Keratinocyte (primary cell): ENCODE data around the gene GAB1. TPM values are rescaled to one million over a fixed set of nuclear protein-coding genes. Genes with fewer than 3 reads are reported as not detected.

Experiments used
- DNase-seq: peaks from one replicate; pipeline ENCODE4 v3.0.0-alpha.2; 2011; ENCODE audit warnings: low read depth, missing footprints, low spot score
- FAIRE-seq: peaks from 2 replicates; lab custom pipeline; 2011; peaks lifted over from hg19 to GRCh38; lab: Jason Lieb, UNC
- H2AFZ ChIP-seq: 2 replicates; pipeline ENCODE4 v1.6.0; 2012; ENCODE audit warnings: low read length, control low read depth, inconsistent platforms; ENCODE audit not compliant: control insufficient read depth
- H3K27ac ChIP-seq: 2 replicates; pipeline ENCODE4 v1.5.1; 2011; ENCODE audit warnings: low read length; ENCODE audit not compliant: control insufficient read depth, insufficient read depth
- H3K27me3 ChIP-seq: 3 replicates; pipeline ENCODE4 v1.6.0; 2011; ENCODE audit warnings: low read length; ENCODE audit not compliant: control insufficient read depth, insufficient read depth; ENCODE audit errors: extremely low read depth
- H3K36me3 ChIP-seq, 2 experiments: 2 replicates in 1 of 2; 3 replicates in 1 of 2; pipeline ENCODE4 v1.5.1; 2011; ENCODE audit warnings: low read length in 2 of 2, mild to moderate bottlenecking in 1 of 2; ENCODE audit not compliant: control insufficient read depth in 2 of 2, insufficient read depth in 2 of 2; ENCODE audit errors: extremely low read depth in 1 of 2
- H3K4me1 ChIP-seq: 3 replicates; pipeline ENCODE4 v1.5.1; 2011; ENCODE audit warnings: low read length; ENCODE audit not compliant: control insufficient read depth, insufficient read depth; ENCODE audit errors: extremely low read depth
- H3K4me2 ChIP-seq: 3 replicates; pipeline ENCODE4 v1.6.0; 2011; ENCODE audit warnings: low read depth, low read length; ENCODE audit not compliant: control insufficient read depth, insufficient read depth; ENCODE audit errors: extremely low read depth
- H3K4me3 ChIP-seq, 3 experiments: fragments of 200-600 bp in 1 of 3; sonication (generic) in 1 of 3; 2 replicates in 2 of 3; 3 replicates in 1 of 3; pipeline ENCODE4 v1.5.1; 2011 to 2016; ENCODE audit warnings: low read length in 3 of 3, mild to moderate bottlenecking in 3 of 3, control low read depth in 2 of 3, inconsistent platforms in 1 of 3, low read depth in 1 of 3, mixed read lengths in 1 of 3, mixed run types in 1 of 3, moderate library complexity in 1 of 3; ENCODE audit not compliant: control insufficient read depth in 2 of 3, insufficient read depth in 2 of 3; ENCODE audit errors: extremely low read depth in 1 of 3
- H3K79me2 ChIP-seq: 2 replicates; pipeline ENCODE4 v1.6.0; 2012; ENCODE audit warnings: low read length; ENCODE audit not compliant: control insufficient read depth, insufficient read depth
- H3K9ac ChIP-seq: 3 replicates; pipeline ENCODE4 v1.6.0; 2011; ENCODE audit warnings: low read length; ENCODE audit not compliant: control insufficient read depth, insufficient read depth; ENCODE audit errors: extremely low read depth
- H3K9me1 ChIP-seq: 3 replicates; pipeline ENCODE4 v1.6.0; 2011; ENCODE audit warnings: low read length; ENCODE audit not compliant: control insufficient read depth, insufficient read depth; ENCODE audit errors: extremely low read depth
- H3K9me3 ChIP-seq: 2 replicates; pipeline ENCODE4 v1.5.1; 2012; ENCODE audit warnings: low read depth, low read length; ENCODE audit not compliant: control insufficient read depth
- H4K20me1 ChIP-seq: 3 replicates; pipeline ENCODE4 v1.6.0; 2011; ENCODE audit warnings: low read length; ENCODE audit not compliant: control insufficient read depth, insufficient read depth; ENCODE audit errors: extremely low read depth
- EZH2 ChIP-seq: IDR thresholded peaks from one replicate; pipeline ENCODE4 v1.6.1; 2012; ENCODE audit warnings: inconsistent platforms, mild to moderate bottlenecking, low read length, moderate library complexity
- dilution Hi-C: fragments of 300-500 bp; cut with MboI; formaldehyde crosslinking; loops from one replicate; pipeline ENCODE4 v1.7.0; 2020; ENCODE audit warnings: low sequenced_read_pairs; ENCODE audit not compliant: extremely low pct_ligation_motif_present
- polyA plus RNA-seq, 5 experiments: library from polyadenylated mRNA; depleted of rRNA in 3 of 5; stranded (reverse) in 3 of 5; stranded (forward) in 1 of 5; unstranded in 1 of 5; fragments of >200 nt; gene quantifications; 1 replicate in 1 of 5; 2 replicates in 3 of 5; 3 replicates in 1 of 5; pipeline versions ENCODE4 v1.2.1 to v1.2.3, GENCODE V29; 2011 to 2012; ENCODE audit warnings: missing spikeins in 2 of 5, low read depth in 1 of 5, low replicate concordance in 1 of 5
- TF ChIP-seq, protein P1 (sequence below), 3 experiments: IDR thresholded peaks in 1 of 3; conservative IDR thresholded peaks in 1 of 3; optimal IDR thresholded peaks in 1 of 3; 2 replicates in 2 of 3; 3 replicates in 1 of 3; pipeline versions ENCODE3 to v1.5.1; 2011; ENCODE audit warnings: low read length in 3 of 3, mild to moderate bottlenecking in 3 of 3, moderate library complexity in 2 of 3, control low read depth in 1 of 3, inconsistent platforms in 1 of 3; ENCODE audit not compliant: insufficient read depth in 2 of 3; ENCODE audit errors: extremely low read depth in 1 of 3

Gene GAB1
- polyA plus RNA-seq, 1 donor (not counting 4 experiments of a cell fraction or from before 2014, with no cell fraction given) = 11.0 TPM

DNA sequence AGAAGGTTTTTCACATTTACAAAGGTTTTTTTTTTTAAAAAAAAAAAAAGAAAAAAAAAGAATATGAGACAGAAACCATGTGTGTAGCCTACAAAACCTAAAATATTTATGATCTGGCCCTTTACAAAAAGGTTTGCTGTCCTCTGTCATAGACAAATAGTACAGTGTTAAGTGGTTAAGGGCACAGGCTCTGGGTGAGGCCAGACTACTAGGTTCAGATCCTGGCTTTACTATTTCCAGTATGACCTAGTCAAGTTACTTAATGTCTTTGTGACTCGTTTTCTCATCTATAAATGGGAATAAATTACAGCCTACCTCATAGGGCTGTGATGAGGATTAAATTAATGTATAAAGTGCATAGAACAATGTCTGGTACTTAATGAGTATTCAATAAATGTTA, 56.5 kb downstream of the GAB1 start:
- Histone ChIP-seq H3K4me2 (no peak overlapping the region), H3K9ac (no peak overlapping the region), H4K20me1 (no peaks in the 10 kb centered on the region), H3K4me1 (peaks cover 10% of the 10 kb centered on the region), H2AFZ (no peak overlapping the region), H3K36me3 (peaks cover 0 to 2% of the 10 kb centered on the region in 2 experiments), H3K9me3 (no peaks in the 10 kb centered on the region), H3K79me2 (peaks cover 4% of the 10 kb centered on the region), H3K27ac (no peak overlapping the region), H3K4me3 (no peak overlapping the region), H3K9me1 (no peaks in the 10 kb centered on the region), H3K27me3 (no peaks in the 10 kb centered on the region)
- dilution Hi-C loops = no loop called here
- no peak for DNase-seq
- TF ChIP-seq EZH2 = no peak
- TF ChIP-seq, protein P1, sequence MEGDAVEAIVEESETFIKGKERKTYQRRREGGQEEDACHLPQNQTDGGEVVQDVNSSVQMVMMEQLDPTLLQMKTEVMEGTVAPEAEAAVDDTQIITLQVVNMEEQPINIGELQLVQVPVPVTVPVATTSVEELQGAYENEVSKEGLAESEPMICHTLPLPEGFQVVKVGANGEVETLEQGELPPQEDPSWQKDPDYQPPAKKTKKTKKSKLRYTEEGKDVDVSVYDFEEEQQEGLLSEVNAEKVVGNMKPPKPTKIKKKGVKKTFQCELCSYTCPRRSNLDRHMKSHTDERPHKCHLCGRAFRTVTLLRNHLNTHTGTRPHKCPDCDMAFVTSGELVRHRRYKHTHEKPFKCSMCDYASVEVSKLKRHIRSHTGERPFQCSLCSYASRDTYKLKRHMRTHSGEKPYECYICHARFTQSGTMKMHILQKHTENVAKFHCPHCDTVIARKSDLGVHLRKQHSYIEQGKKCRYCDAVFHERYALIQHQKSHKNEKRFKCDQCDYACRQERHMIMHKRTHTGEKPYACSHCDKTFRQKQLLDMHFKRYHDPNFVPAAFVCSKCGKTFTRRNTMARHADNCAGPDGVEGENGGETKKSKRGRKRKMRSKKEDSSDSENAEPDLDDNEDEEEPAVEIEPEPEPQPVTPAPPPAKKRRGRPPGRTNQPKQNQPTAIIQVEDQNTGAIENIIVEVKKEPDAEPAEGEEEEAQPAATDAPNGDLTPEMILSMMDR (optimal IDR thresholded peaks at IDR 0.05 in 1 of 3, IDR thresholded peaks at IDR 0.05 in 1 of 3, conservative IDR thresholded peaks at IDR 0.05 in 1 of 3; ENCODE audit: extremely low read depth in 1 of 3, insufficient read depth in 2 of 3, low read length in 3 of 3) = no peak
- no peak for FAIRE-seq

DNA sequence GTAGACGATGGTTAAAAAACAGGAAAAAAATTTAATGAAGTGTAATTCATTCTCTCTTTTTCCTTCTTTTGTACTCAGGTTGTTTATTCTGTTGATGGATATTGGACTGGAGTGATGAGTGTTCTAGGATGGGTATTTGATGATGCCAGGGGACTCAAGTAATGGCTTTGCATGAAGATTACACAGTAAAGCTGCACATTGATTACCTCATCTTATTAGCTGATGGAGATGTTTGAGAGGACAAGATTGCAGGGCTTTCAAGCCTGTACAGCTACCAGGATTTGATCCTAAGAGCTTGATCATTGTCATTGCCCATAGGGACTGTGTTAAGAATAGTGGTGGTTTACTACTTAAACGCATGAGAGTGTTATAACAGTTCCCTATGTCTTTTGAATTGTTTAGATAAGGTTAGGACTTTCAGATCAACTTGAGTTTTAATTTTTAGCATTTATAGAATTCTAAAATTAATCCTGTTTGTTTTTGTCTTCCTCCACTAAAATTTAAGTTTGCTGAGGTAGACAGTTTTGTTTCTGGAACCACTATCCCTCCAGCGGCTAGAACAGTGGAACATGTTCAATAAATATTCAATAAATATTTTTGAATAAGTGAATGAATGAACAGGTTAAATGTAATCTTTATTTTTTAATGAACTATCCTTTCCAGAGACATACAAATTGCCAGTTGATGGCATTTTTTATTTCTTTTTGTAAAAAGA, 58.2 kb downstream of the GAB1 start:
- H3K4me2 ChIP-seq = no peak overlapping the region
- peaks cover 4% of the 10 kb centered on the region for H3K79me2 ChIP-seq
- dilution Hi-C loops = no loop called here
- no peaks in the 10 kb centered on the region for H4K20me1 ChIP-seq
- H3K36me3 ChIP-seq = peaks cover 0 to 2% of the 10 kb centered on the region in 2 experiments
- H3K9me1 ChIP-seq = no peaks in the 10 kb centered on the region
- FAIRE-seq (no peak), DNase-seq (no peak)
- H3K9ac ChIP-seq = no peak overlapping the region
- no peak overlapping the region for H2AFZ ChIP-seq
- H3K4me3 ChIP-seq = no peak overlapping the region
- no peak for TF ChIP-seq EZH2
- TF ChIP-seq, protein P1 (optimal IDR thresholded peaks at IDR 0.05 in 1 of 3, IDR thresholded peaks at IDR 0.05 in 1 of 3, conservative IDR thresholded peaks at IDR 0.05 in 1 of 3; ENCODE audit: extremely low read depth in 1 of 3, insufficient read depth in 2 of 3, low read length in 3 of 3) = no peak
- peaks cover 1% of the 10 kb centered on the region for H3K4me1 ChIP-seq
- H3K27ac ChIP-seq = no peak overlapping the region
- H3K27me3 ChIP-seq = no peaks in the 10 kb centered on the region
- H3K9me3 ChIP-seq = no peaks in the 10 kb centered on the region
